ENCODE results near the gene NT5DC3.

- TF ChIP-seq CTCF (conservative IDR thresholded peaks at IDR 0.05; ENCODE audit: low read length): no peak
- TF ChIP-seq EZH2phosphoT487 (IDR thresholded peaks at IDR 0.05; ENCODE audit: borderline replicate concordance): no peak
Observed at GRCh38 chr12:103780992-103781391, 60.0 kb downstream of the NT5DC3 start.

Measured in Loucy (cell line).